Effector memory CD4-positive, alpha-beta T cell (primary cell): Measurements from ENCODE around the gene MEX3D.
A peak's percentile ranks its signal among the peaks of the same experiment; 100 is the strongest.

Source experiments
- DNase-seq, 3 donors: peaks; one replicate each; pipeline ENCODE4 v3.0.0-alpha.2; 2020
- H3K27ac ChIP-seq: 2 replicates; pipeline ENCODE4 v1.7.0; 2013; ENCODE audit warnings: mild to moderate bottlenecking, low read length, moderate library complexity; ENCODE audit not compliant: insufficient read depth, poor library complexity, severe bottlenecking
- H3K27me3 ChIP-seq: replicated peaks from 2 replicates; pipeline ENCODE4 v1.7.0; 2013; ENCODE audit warnings: mild to moderate bottlenecking, low read length; ENCODE audit not compliant: insufficient read depth, control insufficient read depth, poor library complexity, severe bottlenecking
- H3K36me3 ChIP-seq: 2 replicates; pipeline ENCODE4 v1.7.0; 2013; ENCODE audit warnings: mild to moderate bottlenecking, low read length, moderate library complexity; ENCODE audit not compliant: control insufficient read depth, insufficient read depth
- H3K4me1 ChIP-seq: 2 replicates; pipeline ENCODE4 v1.7.0; 2013; ENCODE audit warnings: low read length, mild to moderate bottlenecking; ENCODE audit not compliant: control insufficient read depth, insufficient read depth, poor library complexity, severe bottlenecking
- H3K4me3 ChIP-seq: 2 replicates; pipeline ENCODE4 v1.7.0; 2013; ENCODE audit warnings: low read length, low read depth, mild to moderate bottlenecking; ENCODE audit not compliant: insufficient read depth, poor library complexity, severe bottlenecking
- H3K9me3 ChIP-seq: 2 replicates; pipeline ENCODE4 v1.7.0; 2013; ENCODE audit warnings: mild to moderate bottlenecking, low read length, moderate library complexity; ENCODE audit not compliant: control insufficient read depth
- total RNA-seq, 3 donors: gene quantifications; one replicate each; lab custom pipeline; 2026; lab: John Stamatoyannopoulos, UW

The MEX3D gene
- 3.7 to 7.8 (median 4.1) reads per million in 3 donors for total RNA-seq

DNA sequence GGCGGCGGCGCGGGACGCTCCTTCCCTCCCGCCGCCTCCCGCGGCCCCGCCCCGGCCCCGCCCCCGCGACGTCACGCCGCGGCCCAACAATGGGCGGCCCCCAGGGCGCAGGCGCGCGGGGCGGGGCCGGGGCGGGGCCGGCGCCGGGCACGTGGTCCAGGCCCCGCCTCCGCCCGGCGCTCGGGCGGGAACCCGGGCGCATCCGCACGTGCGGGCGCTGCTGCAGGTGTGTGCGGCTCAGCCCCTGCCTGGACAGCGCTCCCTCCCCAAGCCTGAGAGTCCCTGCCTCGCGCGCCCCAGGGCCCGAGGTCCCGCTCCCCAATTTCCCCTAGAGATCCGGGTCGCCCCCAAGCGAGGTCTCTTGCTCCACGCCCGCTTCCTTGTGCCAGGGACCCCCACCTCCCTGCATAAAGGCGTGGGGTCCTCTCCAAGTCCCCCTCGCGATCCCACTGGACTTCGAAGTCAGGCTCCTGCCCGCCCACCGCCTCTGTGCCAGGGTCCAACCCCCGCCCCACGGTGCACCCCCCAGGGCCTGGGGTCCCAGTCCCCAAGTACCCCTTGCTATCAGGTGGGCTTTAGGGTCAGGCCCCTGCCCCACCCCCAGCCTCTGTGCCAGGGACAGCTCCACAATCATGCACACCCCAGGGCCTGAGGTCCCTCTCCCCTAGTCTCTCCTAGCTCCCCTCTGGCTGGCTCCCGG lies at the start of gene MEX3D:
MEX3D (minus strand) TSS at position 6 of the 700 bp plus-strand sequence. CDS start 267 bp downstream, outside the sequence.
- peaks cover 6% of the 10 kb centered on the region for H3K27me3 ChIP-seq
- DNase-seq: peak; percentile 66 to 80 (median 77)
- H3K36me3 ChIP-seq: no peaks in the 10 kb centered on the region
- H3K9me3 ChIP-seq: no peaks in the 10 kb centered on the region
- peaks cover 8% of the 10 kb centered on the region for H3K4me1 ChIP-seq
- H3K27ac ChIP-seq: no peak within 1 kb of the TSS
- peak within 1 kb of the TSS; percentile 35 for H3K4me3 ChIP-seq

GRCh38 chr19:1616875-1617274 lies 48.8 kb upstream of the MEX3D start:
- Histone ChIP-seq H3K4me1 (no peaks in the 10 kb centered on the region), H3K4me3 (no peak overlapping the region), H3K27ac (no peak overlapping the region), H3K36me3 (peaks cover 55% of the 10 kb centered on the region), H3K9me3 (no peaks in the 10 kb centered on the region), H3K27me3 (no peaks in the 10 kb centered on the region)
- no peak for DNase-seq

- H3K27me3 ChIP-seq: no peaks in the 10 kb centered on the region
- peaks cover 55% of the 10 kb centered on the region for H3K36me3 ChIP-seq
- H3K4me3 ChIP-seq: no peak overlapping the region
- no peaks in the 10 kb centered on the region for H3K9me3 ChIP-seq
- no peak for DNase-seq
- no peaks in the 10 kb centered on the region for H3K4me1 ChIP-seq
- H3K27ac ChIP-seq: no peak overlapping the region
Observed at GRCh38 chr19:1616396-1616795, 48.3 kb upstream of the MEX3D start.

GRCh38 chr19:1615156-1615765 lies 47.1 kb upstream of the MEX3D start:
- Histone ChIP-seq H3K27me3 (no peaks in the 10 kb centered on the region), H3K4me1 (peaks cover 3% of the 10 kb centered on the region), H3K9me3 (no peaks in the 10 kb centered on the region), H3K27ac (no peak overlapping the region), H3K36me3 (peaks cover 47% of the 10 kb centered on the region), H3K4me3 (no peak overlapping the region)
- DNase-seq: no peak

- DNase-seq: no peak
- no peak overlapping the region for H3K4me3 ChIP-seq
- H3K36me3 ChIP-seq: peaks cover 38% of the 10 kb centered on the region
- H3K27me3 ChIP-seq: no peaks in the 10 kb centered on the region
- no peak overlapping the region for H3K27ac ChIP-seq
- no peaks in the 10 kb centered on the region for H3K9me3 ChIP-seq
- peaks cover 15% of the 10 kb centered on the region for H3K4me1 ChIP-seq
Observed at GRCh38 chr19:1613808-1614570, 45.9 kb upstream of the MEX3D start.

GRCh38 chr19:1613146-1613545 lies 45.0 kb upstream of the MEX3D start:
- Histone ChIP-seq H3K36me3 (peaks cover 33% of the 10 kb centered on the region), H3K4me1 (peaks cover 23% of the 10 kb centered on the region), H3K27ac (no peak overlapping the region), H3K9me3 (no peaks in the 10 kb centered on the region), H3K27me3 (no peaks in the 10 kb centered on the region), H3K4me3 (no peak overlapping the region)
- no peak for DNase-seq

GRCh38 chr19:1612114-1613086 lies 44.3 kb upstream of the MEX3D start:
- Histone ChIP-seq H3K4me3 (no peak overlapping the region), H3K27ac (no peak overlapping the region), H3K27me3 (no peaks in the 10 kb centered on the region), H3K36me3 (peaks cover 33% of the 10 kb centered on the region), H3K9me3 (no peaks in the 10 kb centered on the region), H3K4me1 (peaks cover 23% of the 10 kb centered on the region)
- no peak for DNase-seq

DNA sequence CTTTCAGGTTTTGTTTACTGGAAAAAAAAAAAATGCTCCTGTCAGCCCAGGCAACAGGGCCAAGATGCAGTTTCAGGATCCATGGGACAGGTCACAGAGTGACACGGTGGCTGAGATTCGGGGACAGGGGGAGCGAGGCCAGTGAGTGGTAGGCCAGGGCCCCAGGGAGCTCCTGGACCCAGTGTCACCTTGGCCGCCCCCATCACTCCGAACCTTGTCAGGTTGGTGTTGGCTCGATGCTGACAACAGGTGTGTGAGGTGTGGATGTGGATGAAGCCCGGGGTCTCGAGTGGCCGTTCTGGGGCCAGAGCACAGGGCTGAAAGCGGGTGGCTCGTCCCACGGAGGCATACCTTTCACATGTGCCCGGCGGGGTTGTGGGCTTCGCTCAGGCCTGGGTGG lies 43.2 kb upstream of the MEX3D start:
- Histone ChIP-seq H3K36me3 (peaks cover 33% of the 10 kb centered on the region), H3K4me1 (peaks cover 23% of the 10 kb centered on the region)
- no peak for DNase-seq

GRCh38 chr19:1610579-1610978 lies 42.5 kb upstream of the MEX3D start:
- no peak for DNase-seq
- H3K36me3 ChIP-seq: peaks cover 28% of the 10 kb centered on the region

More for the DNA sequence above, 43.2 kb upstream of the MEX3D start:
- no peak overlapping the region for H3K27ac ChIP-seq
- H3K9me3 ChIP-seq: no peaks in the 10 kb centered on the region
- H3K27me3 ChIP-seq: no peaks in the 10 kb centered on the region
- H3K4me3 ChIP-seq: no peak overlapping the region

More at GRCh38 chr19:1610579-1610978, 42.5 kb upstream of the MEX3D start:
- H3K27me3 ChIP-seq: no peaks in the 10 kb centered on the region
- peaks cover 29% of the 10 kb centered on the region for H3K4me1 ChIP-seq
- no peaks in the 10 kb centered on the region for H3K9me3 ChIP-seq
- H3K27ac ChIP-seq: peak overlapping the region; percentile 9
- no peak overlapping the region for H3K4me3 ChIP-seq
